Thoracic aorta (tissue), 2 donors: ENCODE measurements around the gene MTHFSD. TPM values are rescaled to one million over a fixed set of nuclear protein-coding genes. Genes with fewer than 3 reads are reported as not detected.
A peak's percentile ranks its signal among the peaks of the same experiment; 100 is the strongest.

ENCODE experiments used
- ATAC-seq: fragments of 150-250 bp; one replicate; pipeline ENCODE4 v1.8.0; 2017; ENCODE audit warnings: low read depth; ENCODE audit not compliant: insufficient number of reproducible peaks, low FRiP score
- DNase-seq: peaks from one replicate; pipeline ENCODE4 v3.0.0-alpha.2; 2020; ENCODE audit warnings: low spot score
- H3K27ac ChIP-seq, 2 donors: fragments of 200-600 bp; sonication (generic); 1 replicate in 1 of 2; 2 replicates in 1 of 2; pipeline ENCODE4 v1.5.1; 2016; ENCODE audit warnings: mild to moderate bottlenecking in 2 of 2, moderate library complexity in 2 of 2
- H3K27me3 ChIP-seq: fragments of 200-600 bp; sonication (generic); replicated peaks from 2 replicates; pipeline ENCODE4 v1.6.0; 2016; ENCODE audit warnings: mild to moderate bottlenecking; ENCODE audit not compliant: insufficient read depth
- H3K36me3 ChIP-seq: fragments of 200-600 bp; sonication (generic); one replicate; pipeline ENCODE4 v1.5.1; 2016
- H3K4me1 ChIP-seq, 2 donors: fragments of 200-600 bp; sonication (generic); 1 replicate in 1 of 2; 2 replicates in 1 of 2; pipeline versions ENCODE4 v1.5.1 to v1.6.0; 2016; ENCODE audit warnings: low read depth in 2 of 2, mild to moderate bottlenecking in 1 of 2; ENCODE audit not compliant: control insufficient read depth in 1 of 2
- H3K4me3 ChIP-seq: fragments of 200-600 bp; sonication (generic); 2 replicates; pipeline ENCODE4 v1.5.1; 2016; ENCODE audit warnings: mild to moderate bottlenecking
- H3K9me3 ChIP-seq: fragments of 200-600 bp; sonication (generic); 2 replicates; pipeline ENCODE4 v1.5.1; 2016
- total RNA-seq, 2 donors: library from RNA; depleted of rRNA; stranded (reverse); fragments of >200 nt; gene quantifications; one replicate each; pipeline versions ENCODE4 v1.1.0 to v1.2.3, GENCODE V29; 2016
- TF ChIP-seq, protein P1 (sequence below): fragments of 200-600 bp; sonication (generic); IDR thresholded peaks from one replicate; pipeline ENCODE4 v1.5.1; 2019; ENCODE audit warnings: antibody characterized with exemption

MTHFSD gene
- total RNA-seq, 2 donors from 2014 or later, result 25.0 to 30.8 TPM

DNA sequence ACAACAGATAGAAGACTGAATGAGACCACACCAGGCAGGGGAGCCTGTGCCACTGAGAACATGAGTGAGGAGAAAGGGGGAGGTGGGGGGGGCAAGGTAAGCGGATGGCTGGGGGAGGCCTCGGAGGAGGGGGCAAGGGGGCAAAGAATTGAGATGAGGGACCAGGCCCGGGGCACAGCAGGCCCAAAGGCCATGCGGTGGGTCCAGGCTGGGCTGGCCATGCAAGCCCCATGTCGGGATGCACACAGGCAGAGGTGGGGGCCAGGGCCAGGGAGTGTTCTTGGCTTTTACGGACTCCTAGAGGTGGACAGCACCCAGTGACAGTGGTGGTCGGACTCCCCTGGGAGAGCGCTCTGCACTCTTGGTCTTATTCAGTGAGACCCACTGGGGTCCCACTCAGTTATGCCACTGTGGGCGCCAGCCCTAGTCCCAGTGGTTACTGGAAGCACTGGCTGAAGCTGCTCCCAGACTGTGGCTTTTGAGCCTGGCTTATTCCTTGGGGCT lies 4.8 kb upstream of the MTHFSD start:
- Histone ChIP-seq H3K9me3 (no peaks in the 10 kb centered on the region), H3K4me1 (peaks cover 3 to 25% of the 10 kb centered on the region in 2 donors), H3K27me3 (no peaks in the 10 kb centered on the region), H3K36me3 (no peaks in the 10 kb centered on the region), H3K27ac (no peak overlapping the region), H3K4me3 (no peak overlapping the region)
- ATAC-seq (no peak), DNase-seq (no peak)
- TF ChIP-seq, protein P1, sequence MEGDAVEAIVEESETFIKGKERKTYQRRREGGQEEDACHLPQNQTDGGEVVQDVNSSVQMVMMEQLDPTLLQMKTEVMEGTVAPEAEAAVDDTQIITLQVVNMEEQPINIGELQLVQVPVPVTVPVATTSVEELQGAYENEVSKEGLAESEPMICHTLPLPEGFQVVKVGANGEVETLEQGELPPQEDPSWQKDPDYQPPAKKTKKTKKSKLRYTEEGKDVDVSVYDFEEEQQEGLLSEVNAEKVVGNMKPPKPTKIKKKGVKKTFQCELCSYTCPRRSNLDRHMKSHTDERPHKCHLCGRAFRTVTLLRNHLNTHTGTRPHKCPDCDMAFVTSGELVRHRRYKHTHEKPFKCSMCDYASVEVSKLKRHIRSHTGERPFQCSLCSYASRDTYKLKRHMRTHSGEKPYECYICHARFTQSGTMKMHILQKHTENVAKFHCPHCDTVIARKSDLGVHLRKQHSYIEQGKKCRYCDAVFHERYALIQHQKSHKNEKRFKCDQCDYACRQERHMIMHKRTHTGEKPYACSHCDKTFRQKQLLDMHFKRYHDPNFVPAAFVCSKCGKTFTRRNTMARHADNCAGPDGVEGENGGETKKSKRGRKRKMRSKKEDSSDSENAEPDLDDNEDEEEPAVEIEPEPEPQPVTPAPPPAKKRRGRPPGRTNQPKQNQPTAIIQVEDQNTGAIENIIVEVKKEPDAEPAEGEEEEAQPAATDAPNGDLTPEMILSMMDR, result no peak

DNA sequence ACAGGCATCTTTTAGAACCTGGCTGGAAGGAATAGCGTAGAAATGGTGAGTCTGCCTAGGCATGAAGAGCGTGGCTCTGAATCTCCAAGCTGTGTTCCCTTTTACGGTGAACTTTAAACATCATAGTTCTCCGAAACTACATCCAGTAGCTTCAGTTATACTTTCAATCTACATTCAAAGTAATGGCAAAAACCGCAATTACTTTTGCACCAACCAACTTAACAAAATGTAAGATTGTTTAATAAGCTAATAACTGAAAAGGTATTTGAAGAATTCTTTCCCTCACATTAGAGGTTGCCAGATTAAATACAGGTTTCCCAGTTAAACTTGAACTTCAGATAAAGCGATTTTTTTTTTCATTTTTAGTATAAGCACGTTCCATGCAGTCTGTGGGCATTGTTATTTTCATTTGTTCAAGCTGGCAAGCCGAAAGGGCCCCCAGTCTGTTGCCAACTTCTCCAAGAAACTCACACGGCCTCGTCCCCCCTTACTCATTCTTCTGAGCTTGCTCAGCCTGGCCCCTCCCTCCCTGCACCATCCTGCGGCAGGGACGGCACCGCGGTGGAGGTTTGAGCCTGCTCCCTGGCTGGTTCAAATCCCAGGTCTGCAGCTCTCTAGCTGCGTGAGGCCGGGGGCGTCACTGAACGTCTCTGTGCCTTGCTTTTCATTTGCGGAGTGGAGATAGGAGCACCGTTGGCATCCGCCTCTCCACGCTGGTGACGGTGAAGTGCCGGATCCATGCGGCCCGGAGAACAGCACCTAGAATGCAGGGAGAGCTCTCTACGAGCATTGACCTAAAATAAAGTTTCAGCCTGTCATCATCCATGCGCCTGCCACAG lies 3.5 kb upstream of the MTHFSD start:
- no peaks in the 10 kb centered on the region for H3K36me3 ChIP-seq
- ATAC-seq (peak; percentile 57), DNase-seq (no peak)
- H3K27me3 ChIP-seq, result no peaks in the 10 kb centered on the region
- peak overlapping the region; percentile 67 to 80 for H3K27ac ChIP-seq
- H3K4me1 ChIP-seq, result peaks cover 7 to 36% of the 10 kb centered on the region in 2 donors
- H3K4me3 ChIP-seq, result peak overlapping the region; percentile 63
- no peaks in the 10 kb centered on the region for H3K9me3 ChIP-seq
- TF ChIP-seq, protein P1, result no peak

DNA sequence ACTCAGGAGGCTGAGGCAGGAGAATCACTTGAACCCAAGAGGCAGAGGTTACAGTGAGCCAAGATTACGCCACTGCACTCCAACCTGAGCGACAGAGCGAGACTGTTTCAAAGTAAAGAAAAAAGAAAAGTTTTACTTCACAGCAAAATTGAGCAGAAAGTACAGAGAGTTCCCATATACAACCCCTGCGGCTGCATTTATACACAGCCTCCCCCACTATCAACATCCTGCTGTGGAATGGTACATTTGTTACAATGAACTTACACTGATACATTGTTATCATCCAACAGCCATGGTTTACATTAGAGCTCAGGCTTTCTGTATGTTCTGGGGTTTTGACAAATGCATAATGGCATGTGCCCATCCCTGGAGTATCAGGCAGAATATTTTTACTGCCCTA lies 2.6 kb upstream of the MTHFSD start:
- H3K9me3 ChIP-seq, result no peaks in the 10 kb centered on the region
- ATAC-seq (no peak), DNase-seq (no peak)
- H3K4me1 ChIP-seq, result peaks cover 7 to 40% of the 10 kb centered on the region in 2 donors
- no peaks in the 10 kb centered on the region for H3K27me3 ChIP-seq
- H3K36me3 ChIP-seq, result no peaks in the 10 kb centered on the region
- TF ChIP-seq, protein P1, result no peak
- no peak overlapping the region for H3K4me3 ChIP-seq
- peak overlapping the region; percentile 67 to 80 for H3K27ac ChIP-seq

- no peaks in the 10 kb centered on the region for H3K27me3 ChIP-seq
- no peaks in the 10 kb centered on the region for H3K9me3 ChIP-seq
- peaks cover 7 to 40% of the 10 kb centered on the region in 2 donors for H3K4me1 ChIP-seq
- TF ChIP-seq, protein P1, result no peak
- H3K27ac ChIP-seq, result peak overlapping the region; percentile 36 to 77
- H3K4me3 ChIP-seq, result no peak overlapping the region
- DNase-seq (no peak), ATAC-seq (no peak)
- H3K36me3 ChIP-seq, result no peaks in the 10 kb centered on the region
These were observed 1.5 kb upstream of the MTHFSD start for GRCh38 chr16:86556576-86556975.

DNA sequence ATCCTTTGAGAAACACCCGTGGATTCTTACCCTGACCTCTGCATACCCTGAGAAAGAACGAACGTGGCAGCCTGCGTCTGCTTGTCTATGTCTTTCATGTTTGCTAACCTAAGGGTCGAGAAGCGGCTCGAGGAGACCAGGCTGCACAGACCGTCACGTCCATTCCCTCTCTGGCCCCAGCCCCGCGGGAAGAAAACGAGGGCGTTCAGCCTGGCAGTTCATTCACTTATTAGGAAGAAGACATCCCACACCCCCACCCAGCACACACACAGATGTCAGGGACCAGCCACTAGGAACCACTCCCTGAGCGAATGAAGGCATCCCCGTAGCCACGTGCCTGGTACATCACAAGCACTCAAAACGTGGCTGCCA lies 655 bp upstream of the MTHFSD start:
- Histone ChIP-seq H3K36me3 (no peaks in the 10 kb centered on the region), H3K9me3 (no peaks in the 10 kb centered on the region), H3K27me3 (no peaks in the 10 kb centered on the region), H3K4me1 (peaks cover 7 to 40% of the 10 kb centered on the region in 2 donors), H3K4me3 (peak overlapping the region; percentile 83), H3K27ac (peak overlapping the region; percentile 77 to 82)
- ATAC-seq, result no peak
- no peak for DNase-seq
- TF ChIP-seq, protein P1, result no peak
